ENCODE results near the gene MRPL37.

DNA sequence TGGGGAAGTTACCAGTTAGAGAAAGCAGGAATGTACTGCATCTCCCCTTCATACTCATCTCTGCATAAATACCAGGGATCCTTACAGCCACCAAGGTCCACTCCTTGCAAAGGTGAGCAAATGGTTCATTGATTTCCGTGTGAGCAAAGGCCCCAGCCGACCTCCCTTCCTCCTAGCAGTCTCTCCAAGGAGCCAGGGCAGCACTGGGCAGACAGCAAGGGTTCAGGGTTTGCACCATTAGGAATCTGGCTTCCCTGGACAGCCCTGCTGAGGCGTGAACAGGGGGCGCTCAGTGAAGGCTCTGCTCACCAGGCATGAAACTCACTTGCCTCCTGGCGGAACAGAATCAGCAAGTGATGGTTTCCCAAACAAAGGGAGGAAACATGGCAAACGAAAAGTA, 65.7 kb downstream of the MRPL37 start:
- TF ChIP-seq, protein P1, sequence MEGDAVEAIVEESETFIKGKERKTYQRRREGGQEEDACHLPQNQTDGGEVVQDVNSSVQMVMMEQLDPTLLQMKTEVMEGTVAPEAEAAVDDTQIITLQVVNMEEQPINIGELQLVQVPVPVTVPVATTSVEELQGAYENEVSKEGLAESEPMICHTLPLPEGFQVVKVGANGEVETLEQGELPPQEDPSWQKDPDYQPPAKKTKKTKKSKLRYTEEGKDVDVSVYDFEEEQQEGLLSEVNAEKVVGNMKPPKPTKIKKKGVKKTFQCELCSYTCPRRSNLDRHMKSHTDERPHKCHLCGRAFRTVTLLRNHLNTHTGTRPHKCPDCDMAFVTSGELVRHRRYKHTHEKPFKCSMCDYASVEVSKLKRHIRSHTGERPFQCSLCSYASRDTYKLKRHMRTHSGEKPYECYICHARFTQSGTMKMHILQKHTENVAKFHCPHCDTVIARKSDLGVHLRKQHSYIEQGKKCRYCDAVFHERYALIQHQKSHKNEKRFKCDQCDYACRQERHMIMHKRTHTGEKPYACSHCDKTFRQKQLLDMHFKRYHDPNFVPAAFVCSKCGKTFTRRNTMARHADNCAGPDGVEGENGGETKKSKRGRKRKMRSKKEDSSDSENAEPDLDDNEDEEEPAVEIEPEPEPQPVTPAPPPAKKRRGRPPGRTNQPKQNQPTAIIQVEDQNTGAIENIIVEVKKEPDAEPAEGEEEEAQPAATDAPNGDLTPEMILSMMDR (IDR thresholded peaks at IDR 0.05): no peak
- no peak for TF ChIP-seq EZH2 (IDR thresholded peaks at IDR 0.05)

All from neural progenitor cell (in vitro differentiated cells).